ENCODE measurements around the gene TFEB.

DNA sequence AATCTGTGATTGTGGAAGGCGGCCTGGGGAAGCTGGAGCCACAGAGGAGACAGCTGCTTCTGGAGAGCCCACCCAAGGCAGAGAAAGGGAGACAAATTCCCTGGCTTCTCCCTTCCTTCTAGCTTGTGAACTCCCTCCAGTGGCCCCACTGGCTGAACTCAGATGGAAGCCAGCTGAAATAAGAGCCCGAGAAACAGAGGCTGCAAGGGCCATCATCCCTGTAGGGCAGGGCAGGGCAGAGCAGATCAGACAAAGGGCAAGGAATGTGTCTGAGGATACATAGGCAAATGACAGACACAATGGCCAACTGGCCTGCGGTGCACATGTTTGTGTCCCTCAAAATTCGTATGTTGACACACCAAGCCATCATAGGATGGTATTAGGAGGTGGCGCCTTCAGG is 71.8 kb downstream of the TFEB start:
- TF ChIP-seq, protein P1, sequence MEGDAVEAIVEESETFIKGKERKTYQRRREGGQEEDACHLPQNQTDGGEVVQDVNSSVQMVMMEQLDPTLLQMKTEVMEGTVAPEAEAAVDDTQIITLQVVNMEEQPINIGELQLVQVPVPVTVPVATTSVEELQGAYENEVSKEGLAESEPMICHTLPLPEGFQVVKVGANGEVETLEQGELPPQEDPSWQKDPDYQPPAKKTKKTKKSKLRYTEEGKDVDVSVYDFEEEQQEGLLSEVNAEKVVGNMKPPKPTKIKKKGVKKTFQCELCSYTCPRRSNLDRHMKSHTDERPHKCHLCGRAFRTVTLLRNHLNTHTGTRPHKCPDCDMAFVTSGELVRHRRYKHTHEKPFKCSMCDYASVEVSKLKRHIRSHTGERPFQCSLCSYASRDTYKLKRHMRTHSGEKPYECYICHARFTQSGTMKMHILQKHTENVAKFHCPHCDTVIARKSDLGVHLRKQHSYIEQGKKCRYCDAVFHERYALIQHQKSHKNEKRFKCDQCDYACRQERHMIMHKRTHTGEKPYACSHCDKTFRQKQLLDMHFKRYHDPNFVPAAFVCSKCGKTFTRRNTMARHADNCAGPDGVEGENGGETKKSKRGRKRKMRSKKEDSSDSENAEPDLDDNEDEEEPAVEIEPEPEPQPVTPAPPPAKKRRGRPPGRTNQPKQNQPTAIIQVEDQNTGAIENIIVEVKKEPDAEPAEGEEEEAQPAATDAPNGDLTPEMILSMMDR (IDR thresholded peaks at IDR 0.05), result no peak
- TF ChIP-seq POLR2A (IDR thresholded peaks at IDR 0.05; ENCODE audit: low read depth) (no peak), EP300 (IDR thresholded peaks at IDR 0.05) (no peak), POLR2AphosphoS5 (IDR thresholded peaks at IDR 0.05) (no peak)

All from esophagus muscularis mucosa (tissue), 4 donors.